Panc1 (cell line): Measurements from ENCODE around the gene FPR3.

Experiments used
- CTCF ChIP-seq: fragments of 450-650 bp; IDR thresholded peaks from 2 replicates; pipeline ENCODE4 v1.5.1; 2017; ENCODE audit warnings: mild to moderate bottlenecking
- POLR2AphosphoS5 ChIP-seq: IDR thresholded peaks from 2 replicates; pipeline ENCODE4 v1.6.1; 2012; ENCODE audit warnings: mild to moderate bottlenecking, low read depth, low read length, moderate library complexity
- TF ChIP-seq, protein P1 (sequence below), 2 experiments: IDR thresholded peaks; 2 replicates each; pipeline ENCODE4 v1.6.1; 2011 to 2012; ENCODE audit warnings: low read depth in 2 of 2, control low read depth in 1 of 2, low read length in 1 of 2, mild to moderate bottlenecking in 1 of 2, moderate library complexity in 1 of 2; ENCODE audit not compliant: insufficient read depth in 1 of 2

DNA sequence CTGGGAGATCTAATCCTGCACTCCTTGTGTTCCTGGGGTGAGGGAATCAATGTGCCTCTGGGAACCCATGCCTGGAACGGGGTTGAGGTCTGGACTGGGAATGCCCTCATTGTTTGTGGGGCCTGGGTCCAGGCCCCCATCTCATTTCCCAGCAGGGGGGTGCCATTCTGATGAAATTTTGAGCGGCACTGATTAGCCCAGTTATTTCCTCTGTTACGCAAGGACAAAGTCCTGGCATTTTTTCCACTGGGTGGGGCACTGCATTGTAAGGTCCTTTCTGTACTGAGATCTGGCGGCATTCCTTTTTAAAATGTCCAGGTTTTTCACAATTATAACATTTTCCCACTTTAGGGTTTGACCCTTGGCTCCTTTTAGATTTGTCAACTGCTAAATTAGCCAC lies 14.8 kb downstream of the FPR3 start:
- no peak for TF ChIP-seq CTCF
- TF ChIP-seq, protein P1, sequence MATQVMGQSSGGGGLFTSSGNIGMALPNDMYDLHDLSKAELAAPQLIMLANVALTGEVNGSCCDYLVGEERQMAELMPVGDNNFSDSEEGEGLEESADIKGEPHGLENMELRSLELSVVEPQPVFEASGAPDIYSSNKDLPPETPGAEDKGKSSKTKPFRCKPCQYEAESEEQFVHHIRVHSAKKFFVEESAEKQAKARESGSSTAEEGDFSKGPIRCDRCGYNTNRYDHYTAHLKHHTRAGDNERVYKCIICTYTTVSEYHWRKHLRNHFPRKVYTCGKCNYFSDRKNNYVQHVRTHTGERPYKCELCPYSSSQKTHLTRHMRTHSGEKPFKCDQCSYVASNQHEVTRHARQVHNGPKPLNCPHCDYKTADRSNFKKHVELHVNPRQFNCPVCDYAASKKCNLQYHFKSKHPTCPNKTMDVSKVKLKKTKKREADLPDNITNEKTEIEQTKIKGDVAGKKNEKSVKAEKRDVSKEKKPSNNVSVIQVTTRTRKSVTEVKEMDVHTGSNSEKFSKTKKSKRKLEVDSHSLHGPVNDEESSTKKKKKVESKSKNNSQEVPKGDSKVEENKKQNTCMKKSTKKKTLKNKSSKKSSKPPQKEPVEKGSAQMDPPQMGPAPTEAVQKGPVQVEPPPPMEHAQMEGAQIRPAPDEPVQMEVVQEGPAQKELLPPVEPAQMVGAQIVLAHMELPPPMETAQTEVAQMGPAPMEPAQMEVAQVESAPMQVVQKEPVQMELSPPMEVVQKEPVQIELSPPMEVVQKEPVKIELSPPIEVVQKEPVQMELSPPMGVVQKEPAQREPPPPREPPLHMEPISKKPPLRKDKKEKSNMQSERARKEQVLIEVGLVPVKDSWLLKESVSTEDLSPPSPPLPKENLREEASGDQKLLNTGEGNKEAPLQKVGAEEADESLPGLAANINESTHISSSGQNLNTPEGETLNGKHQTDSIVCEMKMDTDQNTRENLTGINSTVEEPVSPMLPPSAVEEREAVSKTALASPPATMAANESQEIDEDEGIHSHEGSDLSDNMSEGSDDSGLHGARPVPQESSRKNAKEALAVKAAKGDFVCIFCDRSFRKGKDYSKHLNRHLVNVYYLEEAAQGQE (IDR thresholded peaks at IDR 0.05; ENCODE audit: insufficient read depth in 1 of 2, low read depth in 2 of 2, low read length in 1 of 2): no peak
- TF ChIP-seq POLR2AphosphoS5: no peak
